Activated CD8-positive, alpha-beta memory T cell treated with anti-CD3 and anti-CD28 coated beads, Interleukin-2, amount 50 U/mL, for 24 hours (primary cell): Measurements from ENCODE around the gene ERC2.

Experiments
- DNase-seq: peaks from one replicate; pipeline ENCODE4 v3.0.0-alpha.2; 2020; ENCODE audit errors: extremely low read depth

Gene ERC2

DNA sequence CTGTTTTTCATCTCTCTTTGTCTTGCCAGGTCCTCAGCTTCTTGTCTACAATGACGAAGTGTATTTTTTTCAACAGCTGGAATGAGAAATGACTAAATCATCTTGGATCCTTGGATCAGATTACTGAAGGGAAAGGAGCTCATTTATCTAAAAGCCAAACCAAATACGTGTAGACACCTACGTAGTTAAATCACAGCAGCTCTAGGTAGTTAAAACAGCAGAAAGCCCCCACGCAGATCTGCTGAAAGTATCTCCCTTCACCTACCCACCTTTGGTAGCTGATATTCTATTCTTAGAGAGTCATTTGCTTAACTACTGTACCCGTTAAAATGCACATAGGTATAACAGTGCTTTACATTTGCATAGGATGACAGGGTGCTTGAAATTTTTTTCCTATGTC is 875.7 kb downstream of the ERC2 start:
- DNase-seq: no peak

DNA sequence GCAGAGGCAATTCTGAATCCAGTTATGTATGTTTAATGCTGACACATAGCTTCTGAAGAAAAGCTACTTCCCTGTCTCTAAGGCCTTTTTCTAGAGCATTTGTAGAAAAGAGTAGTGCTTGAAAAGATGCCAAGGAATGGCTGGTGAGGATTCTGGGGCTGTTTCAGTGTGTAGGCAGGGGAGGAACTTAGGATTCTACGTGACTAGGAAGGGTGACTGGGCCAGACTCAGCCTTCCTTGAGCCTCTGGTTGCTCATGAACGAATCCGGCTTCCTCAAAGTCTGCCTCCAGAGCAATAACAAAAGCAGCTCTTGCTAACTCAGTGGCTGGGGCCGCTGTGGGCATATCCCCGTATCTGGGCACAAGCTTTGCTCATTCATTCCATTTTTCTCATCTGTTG is 876.4 kb downstream of the ERC2 start:
- DNase-seq: no peak

- DNase-seq: no peak
Measured at GRCh38 chr3:55588146-55588765, 880.0 kb downstream of the ERC2 start.

DNA sequence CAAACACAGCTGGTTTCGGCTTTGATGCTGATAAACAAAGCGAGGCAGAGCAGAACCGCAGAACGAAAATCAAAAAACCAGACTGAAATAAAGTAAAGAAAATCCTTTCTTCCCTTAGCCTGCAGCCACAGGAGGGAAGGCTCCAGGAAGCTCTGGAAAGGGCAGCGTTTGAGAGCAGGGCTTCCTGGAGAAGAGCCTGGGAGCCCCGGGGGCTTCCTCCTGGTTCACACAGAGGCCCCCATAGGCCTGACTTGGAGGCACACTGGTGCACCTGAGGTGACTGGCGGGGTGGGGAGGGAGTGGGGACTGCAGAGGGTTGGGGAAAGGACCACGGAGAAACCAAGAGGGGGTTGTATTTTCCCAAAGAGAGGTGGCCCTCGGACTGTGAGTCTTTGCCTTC is 882.4 kb downstream of the ERC2 start:
- DNase-seq: no peak

- DNase-seq: no peak
Measured at GRCh38 chr3:55584716-55585368, 883.4 kb downstream of the ERC2 start.

GRCh38 chr3:55584030-55584429 is 884.2 kb downstream of the ERC2 start:
- DNase-seq: no peak

- no peak for DNase-seq
Measured at GRCh38 chr3:55583475-55583874, 884.8 kb downstream of the ERC2 start.

GRCh38 chr3:55579496-55579895 is 888.8 kb downstream of the ERC2 start:
- no peak for DNase-seq

DNA sequence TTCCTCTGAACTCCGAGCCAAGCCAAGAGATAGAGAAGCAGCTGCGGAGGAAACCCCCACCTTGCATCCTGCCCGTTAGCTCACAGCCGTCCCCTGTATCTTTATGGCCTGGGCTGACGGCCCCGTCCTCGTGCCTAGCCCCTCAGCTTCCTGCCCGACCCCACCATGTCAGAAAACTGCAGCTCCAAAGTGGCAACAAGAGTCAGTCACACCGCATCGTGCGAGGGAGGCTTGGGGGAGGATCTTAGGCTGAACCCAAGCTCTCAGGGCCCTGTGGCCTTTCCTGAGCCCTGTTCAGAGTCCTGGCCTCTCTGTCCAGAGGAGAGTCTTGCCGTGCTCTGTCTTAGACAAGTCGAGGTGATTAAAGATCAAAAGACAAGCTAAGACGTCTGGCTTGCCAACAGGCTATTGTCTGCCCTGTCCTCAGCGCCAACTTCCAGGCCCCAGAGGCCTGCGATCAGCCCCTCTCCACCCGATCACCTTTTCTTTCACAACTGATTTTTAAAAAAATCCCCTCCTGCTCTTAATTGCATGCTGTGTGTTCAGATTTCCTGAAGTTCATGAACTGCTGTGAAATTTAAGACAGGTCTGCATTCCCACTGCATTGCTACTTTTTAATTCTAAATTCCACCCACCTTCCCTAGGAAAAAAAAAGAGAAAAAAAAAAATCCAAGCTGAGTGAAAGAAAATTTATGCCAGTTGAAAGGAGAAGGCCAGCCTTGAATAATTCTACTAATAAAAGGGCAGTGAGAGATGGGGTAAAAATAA is 891.5 kb downstream of the ERC2 start:
- no peak for DNase-seq

DNA sequence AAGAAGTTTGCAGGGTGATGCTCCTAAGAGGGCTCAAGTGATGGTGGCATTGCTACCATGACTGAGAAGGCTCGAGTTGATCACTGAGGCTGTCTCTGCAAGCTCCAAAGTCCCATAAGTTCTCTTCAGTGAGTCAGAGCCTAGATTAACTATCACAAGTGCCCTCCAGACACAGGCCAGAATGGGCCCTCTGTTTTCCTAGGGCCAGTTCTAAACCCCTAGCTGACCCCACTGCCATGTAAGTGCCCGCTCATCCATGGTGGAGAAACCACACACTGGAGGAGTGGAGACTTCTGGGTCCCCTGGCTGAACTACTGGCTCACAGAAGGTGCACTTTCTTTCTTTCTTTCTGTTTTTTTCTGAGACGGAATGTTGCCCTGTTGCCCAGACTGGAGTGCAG is 893.6 kb downstream of the ERC2 start:
- DNase-seq: no peak

DNA sequence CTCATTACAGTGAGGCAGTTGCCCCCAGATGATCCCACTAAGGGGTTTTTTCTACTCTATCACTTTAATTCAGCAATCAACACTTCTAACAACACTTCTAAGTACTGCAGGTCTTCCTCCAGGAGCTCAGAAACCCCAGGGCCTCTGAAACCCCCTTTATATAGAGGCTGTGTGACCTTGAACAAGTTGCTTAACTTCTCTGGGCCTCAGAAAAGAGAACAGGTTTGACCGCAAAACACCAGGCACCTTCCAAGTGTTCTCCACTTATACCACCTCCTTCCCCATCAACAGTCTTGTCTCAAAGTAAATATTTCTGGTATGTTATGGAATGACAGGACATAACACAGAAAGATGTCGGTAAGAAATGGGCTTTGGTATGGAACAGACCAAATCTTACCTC is 895.5 kb downstream of the ERC2 start:
- no peak for DNase-seq

DNA sequence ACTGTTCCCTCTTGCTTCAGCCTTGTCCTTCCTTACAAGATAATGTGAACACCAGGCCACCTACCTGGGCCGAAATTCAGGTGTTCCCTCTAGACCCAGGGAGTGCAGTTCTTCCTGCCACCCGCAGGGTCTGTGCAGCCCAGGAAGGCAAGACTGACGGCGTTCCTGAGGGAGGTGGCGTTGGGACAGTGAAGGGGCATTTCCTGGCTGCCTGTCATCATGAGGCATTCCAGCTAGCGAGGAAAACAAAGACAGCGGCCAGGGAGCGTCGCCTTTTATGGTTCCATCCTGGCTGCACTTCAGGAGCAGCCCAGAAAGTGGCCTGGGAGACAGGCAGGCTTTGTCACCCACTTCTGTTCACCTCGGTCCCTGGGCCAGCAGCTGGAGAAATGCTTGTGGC is 896.4 kb downstream of the ERC2 start:
- no peak for DNase-seq

- DNase-seq: no peak
Measured at GRCh38 chr3:55571216-55571813, 897.0 kb downstream of the ERC2 start.

DNA sequence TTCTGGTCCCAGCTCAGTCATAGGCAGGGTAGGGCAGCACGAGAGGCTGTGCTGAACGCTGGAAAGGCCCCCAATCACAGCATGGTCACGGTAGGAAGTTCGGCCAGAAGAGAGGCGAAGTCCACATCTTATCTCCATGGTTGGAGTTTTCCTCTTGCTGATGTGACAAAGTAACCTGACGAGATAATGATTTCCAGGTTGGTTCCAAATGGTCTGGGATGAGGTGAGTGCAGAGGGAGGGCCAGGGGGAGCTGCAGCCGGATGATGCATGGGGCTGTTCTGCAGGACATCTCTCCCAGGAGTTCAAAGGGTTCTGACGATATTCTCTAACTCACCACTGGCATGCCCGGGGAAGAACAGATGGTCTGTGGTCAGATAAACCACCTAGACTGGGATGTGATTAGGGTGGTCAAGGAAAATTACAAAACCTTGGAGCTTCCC is 898.0 kb downstream of the ERC2 start:
- DNase-seq: no peak

- no peak for DNase-seq
Measured at GRCh38 chr3:55569033-55569599, 899.2 kb downstream of the ERC2 start.

GRCh38 chr3:55567615-55568014 is 900.7 kb downstream of the ERC2 start:
- DNase-seq: no peak

- DNase-seq: no peak
Measured at GRCh38 chr3:55567121-55567520, 901.1 kb downstream of the ERC2 start.

GRCh38 chr3:55565521-55565920 is 902.7 kb downstream of the ERC2 start:
- DNase-seq: no peak

- no peak for DNase-seq
Measured at GRCh38 chr3:55564726-55565125, 903.5 kb downstream of the ERC2 start.

DNA sequence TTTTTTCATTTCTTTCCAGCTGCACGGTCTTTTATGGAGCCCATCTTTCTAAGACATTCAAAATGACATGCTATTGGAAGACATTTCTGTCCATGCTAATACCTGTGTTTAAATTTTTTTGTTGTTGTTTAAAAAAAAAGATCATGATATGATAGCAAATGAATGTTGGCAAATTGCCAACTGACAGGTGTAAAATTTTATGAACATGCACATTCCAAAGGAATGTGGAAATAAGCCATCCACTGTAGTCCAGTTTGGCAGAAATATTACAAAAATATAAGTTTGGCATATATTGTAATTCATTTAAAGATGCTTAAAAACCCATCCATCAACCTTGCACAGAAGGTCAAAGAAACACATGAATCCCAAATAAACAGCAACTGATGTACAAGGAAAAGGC is 905.6 kb downstream of the ERC2 start:
- DNase-seq: no peak

DNA sequence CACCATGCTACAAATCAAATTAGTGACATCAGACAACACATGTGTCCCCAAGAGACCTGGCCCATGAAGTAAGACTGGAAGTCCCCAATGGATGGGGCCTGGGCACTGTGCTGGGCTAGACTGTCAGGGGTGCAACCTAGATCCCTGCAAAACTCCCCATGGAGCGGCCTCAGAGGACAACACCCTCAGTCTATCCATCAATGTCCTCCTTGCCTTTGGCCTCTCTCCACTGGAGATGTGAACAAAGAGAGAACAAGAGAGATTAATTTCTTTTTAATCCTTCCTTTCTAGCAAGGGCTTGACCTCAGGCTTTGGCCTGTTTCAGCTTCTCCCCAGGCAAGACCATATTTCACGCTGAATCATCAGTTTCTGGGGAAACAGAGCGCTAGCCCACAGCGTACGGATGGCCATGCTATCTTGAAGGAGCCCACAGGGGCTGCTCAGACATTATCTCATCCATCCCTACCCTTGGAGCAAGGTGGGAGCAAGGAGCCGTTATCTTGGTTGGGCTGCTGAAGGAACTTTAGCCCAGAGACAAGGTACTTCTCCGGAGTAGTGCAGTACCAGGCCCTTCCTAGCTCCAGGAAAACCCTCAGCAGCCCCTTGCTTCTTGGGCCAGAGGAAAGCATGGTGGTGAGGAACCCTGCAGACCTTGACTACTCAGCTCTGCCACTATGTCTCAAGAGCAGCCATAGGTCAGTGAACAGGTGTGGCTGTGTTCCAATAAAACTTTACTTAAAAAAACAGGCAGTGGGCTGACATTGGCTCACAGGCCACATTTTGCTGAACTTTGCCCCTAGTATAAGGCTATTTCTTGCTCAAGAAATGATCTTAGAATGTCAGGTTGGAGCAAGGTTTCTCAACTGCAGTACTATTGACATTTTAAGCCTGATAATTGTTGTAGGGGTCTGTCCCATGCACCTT is 908.5 kb downstream of the ERC2 start:
- DNase-seq: no peak
